Measurements from ENCODE around the gene TJP3. TPM values are rescaled to one million over a fixed set of nuclear protein-coding genes. Genes with fewer than 3 reads are reported as not detected.

Gene TJP3
- total RNA-seq, 2 donors from 2014 or later: 13.4 to 14.2 TPM

DNA sequence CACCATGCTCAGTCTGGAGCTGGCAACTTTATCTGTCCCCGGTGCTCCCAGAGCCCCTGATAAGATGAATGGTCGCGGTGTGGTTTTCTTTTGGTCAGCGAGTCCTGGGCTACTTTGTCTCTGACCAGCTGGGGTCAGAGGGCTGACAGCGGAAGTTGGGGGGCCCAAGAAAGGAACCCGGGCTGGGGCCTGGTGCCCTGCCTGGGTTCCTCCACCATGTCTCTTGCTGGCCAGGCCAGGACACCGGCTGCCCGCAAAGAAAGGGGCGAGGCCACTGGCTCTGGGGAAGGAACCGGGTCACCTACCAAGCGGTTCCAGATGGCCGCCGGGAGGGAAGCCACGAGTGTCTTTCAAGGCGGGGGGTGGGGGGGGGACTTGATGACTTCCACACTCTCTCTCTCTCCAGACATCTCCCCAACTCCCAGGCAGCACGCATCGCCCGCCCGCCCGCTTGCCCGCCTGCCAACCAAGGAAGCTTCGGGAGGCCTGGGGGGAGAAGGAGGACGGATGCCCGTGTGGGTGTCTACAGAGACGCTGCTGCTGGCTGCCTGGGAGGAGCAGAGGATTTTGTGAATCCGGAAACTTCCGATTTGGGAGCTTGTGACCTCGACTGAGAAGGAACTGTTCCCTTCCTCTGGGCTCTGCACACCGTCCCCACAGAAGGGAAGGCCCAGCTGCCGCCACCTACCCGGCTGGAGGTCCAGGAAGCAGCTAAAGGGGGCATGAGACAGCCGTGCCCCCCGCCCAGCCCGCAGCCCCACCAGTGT, 9.0 kb upstream of the TJP3 start:
- peak overlapping the region; percentile 86 for H3K27ac Mint-ChIP-seq
- DNase-seq (no peak), ATAC-seq (no peak)
- H3K9me3 ChIP-seq (ENCODE audit: control insufficient read depth, low read length, poor library complexity, severe bottlenecking): no peaks in the 10 kb centered on the region
- H3K4me1 Mint-ChIP-seq: peaks cover 21% of the 10 kb centered on the region
- H3K4me3 Mint-ChIP-seq: peak overlapping the region; percentile 95
- no peaks in the 10 kb centered on the region for H3K36me3 Mint-ChIP-seq (ENCODE audit: low read depth)
- no peaks in the 10 kb centered on the region for H3K27me3 Mint-ChIP-seq

- ATAC-seq: no peak
- H3K27me3 Mint-ChIP-seq: no peaks in the 10 kb centered on the region
- no peaks in the 10 kb centered on the region for H3K9me3 ChIP-seq (ENCODE audit: control insufficient read depth, low read length, poor library complexity, severe bottlenecking)
- no peak for DNase-seq
- peak overlapping the region; percentile 95 for H3K4me3 Mint-ChIP-seq
- H3K27ac Mint-ChIP-seq: peak overlapping the region; percentile 86
- H3K36me3 Mint-ChIP-seq (ENCODE audit: low read depth): no peaks in the 10 kb centered on the region
- peaks cover 21% of the 10 kb centered on the region for H3K4me1 Mint-ChIP-seq
Measured at GRCh38 chr19:3699741-3700241, 8.4 kb upstream of the TJP3 start.

DNA sequence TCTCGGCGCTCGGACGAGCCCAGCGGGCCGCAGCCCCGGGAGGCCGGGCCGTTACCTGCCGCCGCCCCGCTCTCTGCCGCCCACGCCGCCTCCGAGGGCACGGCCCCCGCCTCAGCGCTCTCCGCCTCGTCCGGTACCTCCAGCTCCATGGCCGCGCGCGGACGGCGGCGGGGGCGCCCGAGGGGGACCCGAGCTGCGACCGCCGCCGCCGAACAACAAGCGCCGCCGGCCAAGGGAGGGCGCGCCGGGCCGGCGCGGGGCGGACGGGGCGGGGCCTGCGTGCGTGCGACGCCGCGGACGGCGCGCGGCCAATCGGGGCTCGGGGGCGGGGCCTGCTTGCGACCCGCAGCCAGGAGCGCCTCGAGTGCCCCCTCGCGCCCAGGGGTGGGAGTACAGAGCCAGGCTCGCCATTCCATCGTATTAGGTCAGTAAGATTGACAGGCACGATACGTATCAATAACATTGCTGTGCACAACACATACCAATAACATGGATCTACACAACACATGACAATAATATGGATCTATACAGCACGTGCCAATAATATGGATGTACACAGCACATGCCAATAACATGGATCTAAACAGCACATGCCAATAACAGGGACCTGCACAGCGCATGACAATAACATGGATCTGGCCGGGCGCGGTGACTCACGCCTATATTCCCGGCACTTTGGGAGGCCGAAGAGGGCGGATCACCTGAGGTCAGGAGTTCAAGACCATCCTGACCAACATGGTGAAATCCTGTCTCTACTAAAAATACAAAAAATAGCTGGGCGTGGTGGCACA, 7.7 kb upstream of the TJP3 start, which contains the start of gene PIP5K1C:
Gene PIP5K1C, minus strand, starts transcription at position 227 of the 791 bp plus-strand sequence. Its CDS starts 78 bp downstream, at position 149.
- DNase-seq (peak; percentile 90 to 98 (median 95)), ATAC-seq (peak; percentile 99)
- no peaks in the 10 kb centered on the region for H3K36me3 Mint-ChIP-seq (ENCODE audit: low read depth)
- no peaks in the 10 kb centered on the region for H3K9me3 ChIP-seq (ENCODE audit: control insufficient read depth, low read length, poor library complexity, severe bottlenecking)
- H3K4me1 Mint-ChIP-seq: peaks cover 21% of the 10 kb centered on the region
- H3K4me3 Mint-ChIP-seq: peak within 1 kb of the TSS; percentile 95
- H3K27me3 Mint-ChIP-seq: no peaks in the 10 kb centered on the region
- H3K27ac Mint-ChIP-seq: peak within 1 kb of the TSS; percentile 86

DNA sequence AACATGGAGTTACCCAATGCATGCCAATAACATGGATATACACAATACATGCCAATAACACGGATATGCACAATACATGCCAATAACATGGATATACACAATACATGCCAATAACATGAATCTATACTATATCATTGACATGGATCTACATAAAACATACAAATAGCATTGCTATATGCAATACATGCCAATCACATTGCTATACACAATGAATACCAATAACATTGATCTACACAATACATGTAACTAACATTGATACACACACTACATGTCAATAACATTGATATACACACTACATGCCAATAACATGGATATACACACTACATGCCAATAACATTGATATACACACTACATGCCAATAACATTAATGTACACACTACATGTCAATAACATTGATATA, 7.0 kb upstream of the TJP3 start:
- peaks cover 21% of the 10 kb centered on the region for H3K4me1 Mint-ChIP-seq
- peaks cover 5% of the 10 kb centered on the region for H3K27me3 Mint-ChIP-seq
- H3K27ac Mint-ChIP-seq: no peak overlapping the region
- H3K4me3 Mint-ChIP-seq: no peak overlapping the region
- no peaks in the 10 kb centered on the region for H3K36me3 Mint-ChIP-seq (ENCODE audit: low read depth)
- no peak for DNase-seq
- no peaks in the 10 kb centered on the region for H3K9me3 ChIP-seq (ENCODE audit: control insufficient read depth, low read length, poor library complexity, severe bottlenecking)
- no peak for ATAC-seq

GRCh38 chr19:3707868-3708206, 347 bp upstream of the TJP3 start:
- no peaks in the 10 kb centered on the region for H3K9me3 ChIP-seq (ENCODE audit: control insufficient read depth, low read length, poor library complexity, severe bottlenecking)
- Mint-ChIP-seq H3K27me3 (peaks cover 10% of the 10 kb centered on the region), H3K27ac (no peak overlapping the region), H3K4me3 (no peak overlapping the region), H3K36me3 (ENCODE audit: low read depth) (no peaks in the 10 kb centered on the region), H3K4me1 (peaks cover 4% of the 10 kb centered on the region)
- DNase-seq (no peak), ATAC-seq (no peak)

DNA sequence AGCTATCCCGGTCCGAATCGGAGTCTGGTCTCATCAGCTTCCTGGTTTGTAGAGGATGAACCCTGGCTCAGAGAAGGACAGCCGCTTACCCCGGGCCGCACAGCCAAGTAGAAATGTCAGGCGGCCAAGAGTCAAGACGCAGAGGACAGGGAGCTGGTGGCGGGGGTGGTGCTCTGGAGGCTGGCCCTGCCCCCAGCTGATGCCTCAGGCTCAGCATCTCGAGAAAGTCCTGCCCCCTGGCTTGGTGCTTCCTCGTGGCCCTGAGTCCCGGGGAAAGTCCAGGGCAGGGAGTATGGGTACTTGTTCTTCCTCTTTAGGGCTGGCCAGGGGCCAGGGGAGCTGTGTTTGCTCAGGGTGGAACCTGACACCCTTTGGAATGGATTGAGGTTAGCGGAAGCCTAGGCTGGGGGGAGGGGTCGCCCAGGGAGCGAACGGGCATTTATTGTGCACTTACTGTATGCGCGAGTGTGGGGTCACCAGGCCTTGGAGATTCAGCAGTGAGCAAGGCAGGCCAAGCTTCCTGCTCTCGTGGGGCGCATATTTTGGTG, 2.2 kb downstream of the TJP3 start:
- Mint-ChIP-seq H3K36me3 (ENCODE audit: low read depth) (no peaks in the 10 kb centered on the region), H3K4me3 (no peak overlapping the region), H3K27ac (no peak overlapping the region), H3K27me3 (peaks cover 10% of the 10 kb centered on the region), H3K4me1 (peaks cover 9% of the 10 kb centered on the region)
- ATAC-seq (peak; percentile 40), DNase-seq (no peak)
- H3K9me3 ChIP-seq (ENCODE audit: control insufficient read depth, low read length, poor library complexity, severe bottlenecking): no peaks in the 10 kb centered on the region

DNA sequence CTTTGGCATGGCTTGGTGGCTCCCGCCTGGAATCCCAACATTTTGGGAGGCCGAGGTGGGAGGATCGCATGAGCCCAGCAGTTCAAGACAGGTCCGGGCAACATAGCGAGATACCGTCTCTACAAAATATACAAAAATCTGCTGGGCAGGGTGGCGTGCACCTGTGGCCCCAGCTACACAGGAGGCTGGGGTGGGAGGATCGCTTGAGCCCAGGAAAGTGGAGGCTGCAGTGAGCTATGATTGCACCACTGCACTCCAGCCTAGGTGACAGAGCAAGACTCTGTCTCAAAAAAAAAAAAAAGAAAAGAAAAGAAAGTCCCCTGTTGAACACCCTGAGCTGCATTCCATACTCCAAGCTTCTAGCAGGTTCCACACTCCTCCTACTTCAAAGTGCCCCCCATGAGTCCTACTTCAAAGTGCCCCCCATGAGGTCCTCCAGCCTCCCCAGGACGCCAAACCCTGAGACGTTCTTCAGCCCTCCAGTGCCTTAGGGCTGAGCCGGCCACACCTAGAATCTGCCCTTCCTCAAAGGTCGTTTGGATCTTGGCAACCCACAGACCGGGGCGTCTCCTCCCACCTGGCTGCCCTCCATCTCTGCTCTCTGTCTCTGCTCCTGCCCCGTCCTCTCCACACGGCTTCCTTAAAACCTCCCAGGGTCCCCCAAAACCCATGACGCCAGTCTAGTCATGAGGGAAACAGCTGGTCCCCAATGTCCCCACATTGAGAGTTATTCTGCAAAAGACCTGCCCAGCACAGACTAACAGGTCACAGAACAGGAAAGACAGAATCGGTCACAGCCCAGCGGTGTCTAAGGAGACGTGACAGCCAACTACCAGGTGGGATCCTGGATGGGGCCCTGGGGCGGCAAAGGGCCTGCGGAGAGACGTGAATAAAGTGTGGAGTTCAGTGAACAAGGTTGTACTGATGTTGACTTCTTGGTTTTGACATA, 4.8 kb downstream of the TJP3 start:
- Mint-ChIP-seq H3K4me3 (no peak overlapping the region), H3K4me1 (peaks cover 5% of the 10 kb centered on the region)

DNA sequence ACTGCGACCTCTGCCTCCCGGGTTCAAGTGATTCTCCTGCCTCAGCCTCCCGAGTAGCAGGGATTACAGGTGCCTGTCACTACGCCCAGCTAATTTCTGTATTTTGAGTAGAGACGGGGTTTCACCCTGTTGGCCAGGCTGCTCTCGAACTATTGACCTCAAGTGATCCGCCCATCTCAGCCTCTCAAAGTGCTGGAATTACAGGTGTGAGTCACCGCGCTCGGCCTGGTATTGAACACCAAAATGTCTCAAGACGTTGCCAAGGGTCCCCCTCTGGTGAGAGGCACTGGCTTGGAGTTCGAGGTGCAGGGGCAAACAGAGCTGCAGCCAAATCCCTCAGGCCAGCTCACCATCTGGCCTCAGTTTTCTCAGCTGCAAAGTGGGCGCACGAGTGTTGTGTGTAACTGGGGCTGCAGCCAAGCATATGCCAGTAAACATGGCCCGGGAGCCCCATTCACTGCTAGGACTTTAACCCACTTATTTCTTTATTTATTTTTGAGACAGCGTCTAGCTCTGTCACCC, 8.0 kb downstream of the TJP3 start:
- DNase-seq (no peak), ATAC-seq (no peak)
- no peaks in the 10 kb centered on the region for H3K9me3 ChIP-seq (ENCODE audit: control insufficient read depth, low read length, poor library complexity, severe bottlenecking)
- no peaks in the 10 kb centered on the region for H3K36me3 Mint-ChIP-seq (ENCODE audit: low read depth)
- no peaks in the 10 kb centered on the region for H3K27me3 Mint-ChIP-seq
- peaks cover 5% of the 10 kb centered on the region for H3K4me1 Mint-ChIP-seq
- H3K4me3 Mint-ChIP-seq: no peak overlapping the region
- H3K27ac Mint-ChIP-seq: no peak overlapping the region

More for the DNA sequence above, 4.8 kb downstream of the TJP3 start:
- H3K27me3 Mint-ChIP-seq: peaks cover 5% of the 10 kb centered on the region
- H3K27ac Mint-ChIP-seq: no peak overlapping the region
- no peaks in the 10 kb centered on the region for H3K9me3 ChIP-seq (ENCODE audit: control insufficient read depth, low read length, poor library complexity, severe bottlenecking)
- ATAC-seq: no peak
- no peaks in the 10 kb centered on the region for H3K36me3 Mint-ChIP-seq (ENCODE audit: low read depth)
- DNase-seq: no peak

DNA sequence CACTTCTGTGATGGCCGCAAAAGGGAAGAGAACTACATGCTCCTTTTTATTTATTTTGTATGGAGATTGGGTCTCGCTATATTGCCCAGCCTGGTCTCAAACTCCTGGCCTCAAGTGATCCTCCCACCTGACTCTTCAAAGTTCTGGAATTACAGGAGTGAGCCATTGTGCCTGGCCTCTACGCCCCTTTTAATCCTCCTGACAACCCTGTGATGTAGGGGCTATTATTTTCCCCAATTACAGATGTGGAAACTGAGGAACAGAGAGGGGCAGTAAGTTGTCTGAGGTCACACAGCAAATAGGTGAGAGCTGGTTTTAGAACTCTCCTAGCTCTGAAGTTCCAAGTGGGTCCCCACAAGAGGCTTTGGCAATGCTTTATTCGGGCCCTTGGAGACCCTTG, 11.7 kb downstream of the TJP3 start:
- Mint-ChIP-seq H3K4me1 (peaks cover 4% of the 10 kb centered on the region), H3K4me3 (no peak overlapping the region), H3K36me3 (ENCODE audit: low read depth) (no peaks in the 10 kb centered on the region), H3K27me3 (no peaks in the 10 kb centered on the region), H3K27ac (no peak overlapping the region)
- no peak for ATAC-seq
- no peak for DNase-seq
- H3K9me3 ChIP-seq (ENCODE audit: control insufficient read depth, low read length, poor library complexity, severe bottlenecking): no peaks in the 10 kb centered on the region

GRCh38 chr19:3720349-3720917, 12.2 kb downstream of the TJP3 start:
- Mint-ChIP-seq H3K36me3 (ENCODE audit: low read depth) (no peaks in the 10 kb centered on the region), H3K4me3 (no peak overlapping the region), H3K27me3 (no peaks in the 10 kb centered on the region), H3K4me1 (peaks cover 4% of the 10 kb centered on the region), H3K27ac (no peak overlapping the region)
- no peak for DNase-seq
- H3K9me3 ChIP-seq (ENCODE audit: control insufficient read depth, low read length, poor library complexity, severe bottlenecking): no peaks in the 10 kb centered on the region
- ATAC-seq: no peak

- peak; percentile 80 to 90 (median 84) for DNase-seq
- H3K4me1 Mint-ChIP-seq: peaks cover 4% of the 10 kb centered on the region
- H3K27ac Mint-ChIP-seq: no peak overlapping the region
- no peaks in the 10 kb centered on the region for H3K27me3 Mint-ChIP-seq
- H3K36me3 Mint-ChIP-seq (ENCODE audit: low read depth): no peaks in the 10 kb centered on the region
- peak overlapping the region; percentile 90 for H3K4me3 Mint-ChIP-seq
- peak; percentile 99 for ATAC-seq
- no peaks in the 10 kb centered on the region for H3K9me3 ChIP-seq (ENCODE audit: control insufficient read depth, low read length, poor library complexity, severe bottlenecking)
Measured at GRCh38 chr19:3721131-3721886, 13.1 kb downstream of the TJP3 start.
